Measurements from ENCODE around the gene CLTCL1.

The CLTCL1 gene

GRCh38 chr22:19173047-19174035 lies 118.2 kb downstream of the CLTCL1 start:
- peaks cover 16 to 17% of the 10 kb centered on the region in 2 donors for H3K27me3 ChIP-seq (ENCODE audit: control insufficient read depth in 2 of 2, insufficient read depth in 2 of 2, low read length in 2 of 2)
- peak overlapping the region in 1 of 2 donors; percentile 98 for H3K9ac ChIP-seq (ENCODE audit: low read depth in 1 of 2, low read length in 2 of 2)
- H3K9me3 ChIP-seq (ENCODE audit: control insufficient read depth in 2 of 2, low read length in 2 of 2): no peaks in the 10 kb centered on the region
- H3K4me3 ChIP-seq (ENCODE audit: low read length in 2 of 2): peak overlapping the region; percentile 21 to 89
- peaks cover 4 to 6% of the 10 kb centered on the region in 2 donors for H3K36me3 ChIP-seq (ENCODE audit: control insufficient read depth in 2 of 2, insufficient read depth in 2 of 2, low read length in 2 of 2)
- H3K4me1 ChIP-seq (ENCODE audit: control insufficient read depth in 2 of 2, insufficient read depth in 2 of 2, low read length in 2 of 2): peaks cover 35 to 46% of the 10 kb centered on the region in 2 donors
- peak overlapping the region; percentile 5 to 26 for H3K27ac ChIP-seq (ENCODE audit: low read depth in 2 of 2, low read length in 2 of 2)

GRCh38 chr22:19172213-19173046 lies 119.1 kb downstream of the CLTCL1 start:
- Histone ChIP-seq H3K27ac (ENCODE audit: low read depth in 2 of 2, low read length in 2 of 2) (peak overlapping the region; percentile 31 to 80), H3K4me1 (ENCODE audit: control insufficient read depth in 2 of 2, insufficient read depth in 2 of 2, low read length in 2 of 2) (peaks cover 33 to 43% of the 10 kb centered on the region in 2 donors), H3K36me3 (ENCODE audit: control insufficient read depth in 2 of 2, insufficient read depth in 2 of 2, low read length in 2 of 2) (peaks cover 4 to 6% of the 10 kb centered on the region in 2 donors)

GRCh38 chr22:19169947-19170318 lies 121.6 kb downstream of the CLTCL1 start:
- no peak overlapping the region for H3K27ac ChIP-seq (ENCODE audit: low read depth in 2 of 2, low read length in 2 of 2)
- peaks cover 27 to 34% of the 10 kb centered on the region in 2 donors for H3K4me1 ChIP-seq (ENCODE audit: control insufficient read depth in 2 of 2, insufficient read depth in 2 of 2, low read length in 2 of 2)
- no peaks in the 10 kb centered on the region for H3K36me3 ChIP-seq (ENCODE audit: control insufficient read depth in 2 of 2, insufficient read depth in 2 of 2, low read length in 2 of 2)
- peak overlapping the region in 1 of 2 donors; percentile 11 for H3K9ac ChIP-seq (ENCODE audit: low read depth in 1 of 2, low read length in 2 of 2)
- H3K4me3 ChIP-seq (ENCODE audit: low read length in 2 of 2): peak overlapping the region in 1 of 2 donors; percentile 22
- H3K9me3 ChIP-seq (ENCODE audit: control insufficient read depth in 2 of 2, low read length in 2 of 2): no peaks in the 10 kb centered on the region
- H3K27me3 ChIP-seq (ENCODE audit: control insufficient read depth in 2 of 2, insufficient read depth in 2 of 2, low read length in 2 of 2): peaks cover 30% of the 10 kb centered on the region in 2 donors

More at GRCh38 chr22:19172213-19173046, 119.1 kb downstream of the CLTCL1 start:
- peaks cover 22 to 25% of the 10 kb centered on the region in 2 donors for H3K27me3 ChIP-seq (ENCODE audit: control insufficient read depth in 2 of 2, insufficient read depth in 2 of 2, low read length in 2 of 2)
- no peaks in the 10 kb centered on the region for H3K9me3 ChIP-seq (ENCODE audit: control insufficient read depth in 2 of 2, low read length in 2 of 2)
- H3K9ac ChIP-seq (ENCODE audit: low read depth in 1 of 2, low read length in 2 of 2): peak overlapping the region; percentile 85 to 98
- H3K4me3 ChIP-seq (ENCODE audit: low read length in 2 of 2): peak overlapping the region; percentile 81 to 89

GRCh38 chr22:19169002-19169946 lies 122.2 kb downstream of the CLTCL1 start:
- Histone ChIP-seq H3K4me1 (ENCODE audit: control insufficient read depth in 2 of 2, insufficient read depth in 2 of 2, low read length in 2 of 2) (peaks cover 25 to 34% of the 10 kb centered on the region in 2 donors), H3K27me3 (ENCODE audit: control insufficient read depth in 2 of 2, insufficient read depth in 2 of 2, low read length in 2 of 2) (peaks cover 30% of the 10 kb centered on the region in 2 donors), H3K9me3 (ENCODE audit: control insufficient read depth in 2 of 2, low read length in 2 of 2) (no peaks in the 10 kb centered on the region), H3K27ac (ENCODE audit: low read depth in 2 of 2, low read length in 2 of 2) (no peak overlapping the region), H3K36me3 (ENCODE audit: control insufficient read depth in 2 of 2, insufficient read depth in 2 of 2, low read length in 2 of 2) (no peaks in the 10 kb centered on the region), H3K4me3 (ENCODE audit: low read length in 2 of 2) (peak overlapping the region in 1 of 2 donors; percentile 22), H3K9ac (ENCODE audit: low read depth in 1 of 2, low read length in 2 of 2) (peak overlapping the region; percentile 3 to 11)

GRCh38 chr22:19168088-19168890 lies 123.2 kb downstream of the CLTCL1 start:
- H3K27ac ChIP-seq (ENCODE audit: low read depth in 2 of 2, low read length in 2 of 2): no peak overlapping the region
- peaks cover 21 to 25% of the 10 kb centered on the region in 2 donors for H3K4me1 ChIP-seq (ENCODE audit: control insufficient read depth in 2 of 2, insufficient read depth in 2 of 2, low read length in 2 of 2)
- peaks cover 30% of the 10 kb centered on the region in 2 donors for H3K27me3 ChIP-seq (ENCODE audit: control insufficient read depth in 2 of 2, insufficient read depth in 2 of 2, low read length in 2 of 2)

GRCh38 chr22:19167106-19167869 lies 124.2 kb downstream of the CLTCL1 start:
- Histone ChIP-seq H3K9ac (ENCODE audit: low read depth in 1 of 2, low read length in 2 of 2) (no peak overlapping the region), H3K27me3 (ENCODE audit: control insufficient read depth in 2 of 2, insufficient read depth in 2 of 2, low read length in 2 of 2) (peaks cover 30 to 33% of the 10 kb centered on the region in 2 donors), H3K27ac (ENCODE audit: low read depth in 2 of 2, low read length in 2 of 2) (no peak overlapping the region), H3K36me3 (ENCODE audit: control insufficient read depth in 2 of 2, insufficient read depth in 2 of 2, low read length in 2 of 2) (no peaks in the 10 kb centered on the region), H3K4me3 (ENCODE audit: low read length in 2 of 2) (no peak overlapping the region), H3K4me1 (ENCODE audit: control insufficient read depth in 2 of 2, insufficient read depth in 2 of 2, low read length in 2 of 2) (peaks cover 11 to 16% of the 10 kb centered on the region in 2 donors), H3K9me3 (ENCODE audit: control insufficient read depth in 2 of 2, low read length in 2 of 2) (no peaks in the 10 kb centered on the region)

More at GRCh38 chr22:19168088-19168890, 123.2 kb downstream of the CLTCL1 start:
- Histone ChIP-seq H3K9ac (ENCODE audit: low read depth in 1 of 2, low read length in 2 of 2) (no peak overlapping the region), H3K4me3 (ENCODE audit: low read length in 2 of 2) (no peak overlapping the region), H3K9me3 (ENCODE audit: control insufficient read depth in 2 of 2, low read length in 2 of 2) (no peaks in the 10 kb centered on the region), H3K36me3 (ENCODE audit: control insufficient read depth in 2 of 2, insufficient read depth in 2 of 2, low read length in 2 of 2) (no peaks in the 10 kb centered on the region)

- Histone ChIP-seq H3K9ac (ENCODE audit: low read depth in 1 of 2, low read length in 2 of 2) (no peak overlapping the region), H3K27me3 (ENCODE audit: control insufficient read depth in 2 of 2, insufficient read depth in 2 of 2, low read length in 2 of 2) (peaks cover 30 to 33% of the 10 kb centered on the region in 2 donors), H3K4me1 (ENCODE audit: control insufficient read depth in 2 of 2, insufficient read depth in 2 of 2, low read length in 2 of 2) (peaks cover 8 to 11% of the 10 kb centered on the region in 2 donors), H3K27ac (ENCODE audit: low read depth in 2 of 2, low read length in 2 of 2) (no peak overlapping the region), H3K4me3 (ENCODE audit: low read length in 2 of 2) (no peak overlapping the region), H3K9me3 (ENCODE audit: control insufficient read depth in 2 of 2, low read length in 2 of 2) (no peaks in the 10 kb centered on the region), H3K36me3 (ENCODE audit: control insufficient read depth in 2 of 2, insufficient read depth in 2 of 2, low read length in 2 of 2) (no peaks in the 10 kb centered on the region)
Measured at GRCh38 chr22:19166421-19166820, 125.1 kb downstream of the CLTCL1 start.

- H3K27ac ChIP-seq (ENCODE audit: low read depth in 2 of 2, low read length in 2 of 2): no peak overlapping the region
- H3K4me3 ChIP-seq (ENCODE audit: low read length in 2 of 2): no peak overlapping the region
- H3K9me3 ChIP-seq (ENCODE audit: control insufficient read depth in 2 of 2, low read length in 2 of 2): no peaks in the 10 kb centered on the region
- peaks cover 23 to 27% of the 10 kb centered on the region in 2 donors for H3K27me3 ChIP-seq (ENCODE audit: control insufficient read depth in 2 of 2, insufficient read depth in 2 of 2, low read length in 2 of 2)
- no peaks in the 10 kb centered on the region for H3K36me3 ChIP-seq (ENCODE audit: control insufficient read depth in 2 of 2, insufficient read depth in 2 of 2, low read length in 2 of 2)
- no peak overlapping the region for H3K9ac ChIP-seq (ENCODE audit: low read depth in 1 of 2, low read length in 2 of 2)
- H3K4me1 ChIP-seq (ENCODE audit: control insufficient read depth in 2 of 2, insufficient read depth in 2 of 2, low read length in 2 of 2): peaks cover 0 to 2% of the 10 kb centered on the region in 2 donors
Measured at GRCh38 chr22:19164425-19164824, 127.1 kb downstream of the CLTCL1 start.
